Duodenal mucosa (tissue), 2 donors: ENCODE data around the gene TMTC3.

Experiments used
- H3K27ac ChIP-seq: one replicate; pipeline ENCODE4 v1.7.0; 2013; ENCODE audit warnings: low read depth, low read length
- H3K27me3 ChIP-seq, 2 donors: one replicate each; pipeline ENCODE4 v1.7.0; 2013; ENCODE audit warnings: low read length in 2 of 2, control low read depth in 1 of 2; ENCODE audit not compliant: insufficient read depth in 2 of 2, control insufficient read depth in 1 of 2
- H3K36me3 ChIP-seq, 2 donors: one replicate each; pipeline ENCODE4 v1.7.0; 2013; ENCODE audit warnings: low read length in 2 of 2, control low read depth in 1 of 2; ENCODE audit not compliant: insufficient read depth in 2 of 2, control insufficient read depth in 1 of 2
- H3K4me1 ChIP-seq, 2 donors: one replicate each; pipeline ENCODE4 v1.7.0; 2013; ENCODE audit warnings: low read length in 2 of 2, control low read depth in 1 of 2; ENCODE audit not compliant: insufficient read depth in 2 of 2, control insufficient read depth in 1 of 2
- H3K4me3 ChIP-seq, 2 donors: one replicate each; pipeline ENCODE4 v1.7.0; 2013; ENCODE audit warnings: low read length in 2 of 2, low read depth in 1 of 2
- H3K9ac ChIP-seq, 2 donors: one replicate each; pipeline ENCODE4 v1.7.0; 2013; ENCODE audit warnings: low read length in 2 of 2, low read depth in 1 of 2
- H3K9me3 ChIP-seq, 2 donors: one replicate each; pipeline ENCODE4 v1.7.0; 2013; ENCODE audit warnings: low read length in 2 of 2, control low read depth in 1 of 2; ENCODE audit not compliant: control insufficient read depth in 1 of 2

Gene TMTC3

GRCh38 chr12:88141774-88142609 is at the start of gene TMTC3, which contains the start of gene CEP290:
TSS of gene TMTC3 (plus strand) at chr12:88142307. CDS start at chr12:88148316, 6,009 bp downstream.
TSS of gene CEP290 (minus strand) at chr12:88142088. CDS start at chr12:88141307, 781 bp downstream.
- Histone ChIP-seq H3K4me1 (peaks cover 27 to 34% of the 10 kb centered on the region in 2 donors), H3K36me3 (no peaks in the 10 kb centered on the region), H3K9ac (peak within 1 kb of the TSS; percentile 83 to 85), H3K4me3 (peak within 1 kb of the TSS; percentile 92 to 97), H3K9me3 (no peaks in the 10 kb centered on the region), H3K27ac (peak within 1 kb of the TSS; percentile 60), H3K27me3 (no peaks in the 10 kb centered on the region)

GRCh38 chr12:88092771-88093170 is 49.3 kb upstream of the TMTC3 start:
- H3K27ac ChIP-seq = no peak overlapping the region
- peaks cover 3 to 4% of the 10 kb centered on the region in 2 donors for H3K36me3 ChIP-seq

GRCh38 chr12:88093573-88093972 is 48.5 kb upstream of the TMTC3 start:
- H3K36me3 ChIP-seq = peaks cover 3 to 4% of the 10 kb centered on the region in 2 donors

More at GRCh38 chr12:88092771-88093170, 49.3 kb upstream of the TMTC3 start:
- no peak overlapping the region for H3K4me3 ChIP-seq
- no peaks in the 10 kb centered on the region for H3K27me3 ChIP-seq
- H3K9me3 ChIP-seq = no peaks in the 10 kb centered on the region
- no peaks in the 10 kb centered on the region for H3K4me1 ChIP-seq
- no peak overlapping the region for H3K9ac ChIP-seq

GRCh38 chr12:88108021-88108420 is 34.1 kb upstream of the TMTC3 start:
- Histone ChIP-seq H3K4me3 (no peak overlapping the region), H3K27me3 (no peaks in the 10 kb centered on the region), H3K36me3 (peaks cover 4 to 17% of the 10 kb centered on the region in 2 donors), H3K27ac (no peak overlapping the region), H3K9ac (no peak overlapping the region), H3K4me1 (no peaks in the 10 kb centered on the region), H3K9me3 (no peaks in the 10 kb centered on the region)

More at GRCh38 chr12:88093573-88093972, 48.5 kb upstream of the TMTC3 start:
- Histone ChIP-seq H3K4me3 (no peak overlapping the region), H3K4me1 (no peaks in the 10 kb centered on the region), H3K9ac (no peak overlapping the region), H3K9me3 (no peaks in the 10 kb centered on the region), H3K27ac (no peak overlapping the region), H3K27me3 (no peaks in the 10 kb centered on the region)

GRCh38 chr12:88111074-88111652 is 30.9 kb upstream of the TMTC3 start:
- Histone ChIP-seq H3K36me3 (peaks cover 4 to 19% of the 10 kb centered on the region in 2 donors), H3K27me3 (no peaks in the 10 kb centered on the region), H3K4me3 (peak overlapping the region in 1 of 2 donors; percentile 52), H3K27ac (no peak overlapping the region), H3K9ac (no peak overlapping the region), H3K9me3 (no peaks in the 10 kb centered on the region), H3K4me1 (no peaks in the 10 kb centered on the region)

- H3K4me1 ChIP-seq = no peaks in the 10 kb centered on the region
- no peak overlapping the region for H3K9ac ChIP-seq
- H3K4me3 ChIP-seq = no peak overlapping the region
- peaks cover under 1 to 17% of the 10 kb centered on the region in 2 donors for H3K36me3 ChIP-seq
- H3K27ac ChIP-seq = no peak overlapping the region
- H3K9me3 ChIP-seq = no peaks in the 10 kb centered on the region
- H3K27me3 ChIP-seq = no peaks in the 10 kb centered on the region
Observed at GRCh38 chr12:88113871-88114270, 28.2 kb upstream of the TMTC3 start.

GRCh38 chr12:88122666-88123065 is 19.4 kb upstream of the TMTC3 start:
- Histone ChIP-seq H3K9me3 (no peaks in the 10 kb centered on the region), H3K9ac (no peak overlapping the region), H3K4me3 (no peak overlapping the region), H3K36me3 (peaks cover 3 to 4% of the 10 kb centered on the region in 2 donors), H3K27me3 (no peaks in the 10 kb centered on the region), H3K4me1 (no peaks in the 10 kb centered on the region), H3K27ac (no peak overlapping the region)

- Histone ChIP-seq H3K27me3 (no peaks in the 10 kb centered on the region), H3K9me3 (no peaks in the 10 kb centered on the region), H3K9ac (no peak overlapping the region), H3K36me3 (peaks cover 3 to 8% of the 10 kb centered on the region in 2 donors), H3K4me1 (no peaks in the 10 kb centered on the region), H3K4me3 (no peak overlapping the region), H3K27ac (no peak overlapping the region)
Observed at GRCh38 chr12:88127099-88127498, 15.0 kb upstream of the TMTC3 start.

GRCh38 chr12:88127855-88128254 is 14.3 kb upstream of the TMTC3 start:
- H3K27ac ChIP-seq = no peak overlapping the region
- H3K36me3 ChIP-seq = peaks cover 3 to 8% of the 10 kb centered on the region in 2 donors
- H3K9ac ChIP-seq = no peak overlapping the region
- no peaks in the 10 kb centered on the region for H3K9me3 ChIP-seq
- no peaks in the 10 kb centered on the region for H3K4me1 ChIP-seq
- no peak overlapping the region for H3K4me3 ChIP-seq
- H3K27me3 ChIP-seq = no peaks in the 10 kb centered on the region

GRCh38 chr12:88132392-88132791 is 9.7 kb upstream of the TMTC3 start:
- Histone ChIP-seq H3K36me3 (peaks cover 0 to 14% of the 10 kb centered on the region in 2 donors), H3K4me1 (no peaks in the 10 kb centered on the region), H3K9me3 (no peaks in the 10 kb centered on the region), H3K27ac (no peak overlapping the region), H3K27me3 (no peaks in the 10 kb centered on the region), H3K9ac (no peak overlapping the region), H3K4me3 (no peak overlapping the region)
